ENCODE measurements around the gene NKAIN4.

The NKAIN4 gene

DNA sequence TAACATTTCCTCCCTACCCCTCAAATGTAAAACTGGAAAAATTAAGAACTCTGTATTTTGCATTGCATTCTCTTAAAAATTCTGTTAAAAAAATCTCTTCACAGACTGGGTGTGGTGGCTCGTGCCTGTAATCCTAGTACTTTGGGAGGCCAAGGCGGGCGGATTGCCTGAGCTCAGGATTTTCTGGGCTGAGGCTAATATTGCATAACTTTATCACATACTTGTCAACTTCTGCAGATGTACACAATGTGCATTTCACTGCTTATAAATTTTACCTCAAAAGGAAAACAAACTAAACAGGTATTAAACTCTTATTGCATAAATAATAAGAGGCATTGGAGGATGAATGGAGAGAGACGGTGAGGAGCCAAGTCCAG is 59.5 kb downstream of the NKAIN4 start:
- DNase-seq (ENCODE audit: low read depth in 2 of 2), result no peak

DNA sequence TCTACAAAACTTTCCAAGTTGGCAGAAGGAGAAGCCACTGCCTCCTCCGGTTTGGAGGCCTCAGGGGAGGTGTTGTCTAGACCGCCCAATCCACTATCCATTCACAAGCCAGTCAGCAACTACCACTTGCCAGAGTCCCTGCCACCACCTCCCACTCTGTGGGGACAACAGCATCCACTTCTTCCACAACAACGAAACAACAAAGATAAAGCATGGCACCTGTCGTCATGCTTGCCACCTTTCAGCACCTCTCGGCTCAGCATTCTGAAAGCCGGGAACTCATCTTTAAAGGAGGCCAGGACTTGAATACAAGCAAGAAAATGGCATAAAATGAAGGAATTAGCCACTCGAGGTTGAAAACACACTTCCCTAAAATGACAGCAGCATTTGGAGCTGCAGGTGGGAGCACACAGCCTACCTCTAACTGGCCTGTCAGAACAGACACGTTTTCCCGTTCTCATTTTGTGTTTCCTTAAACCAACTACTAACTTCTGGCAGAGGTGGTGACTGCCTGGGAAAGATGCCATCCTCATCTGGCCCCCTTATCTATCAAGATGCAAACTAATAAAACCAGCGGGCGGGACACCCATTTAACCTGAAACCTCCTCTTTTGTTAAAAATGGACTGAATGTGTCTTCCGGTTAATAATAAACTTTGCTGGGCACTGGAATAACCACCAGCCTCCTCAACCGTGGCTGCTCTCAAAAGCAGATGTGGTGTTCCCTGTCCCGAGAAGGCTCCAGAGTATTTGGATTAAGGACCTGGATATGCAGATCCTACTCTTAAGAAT is 60.1 kb downstream of the NKAIN4 start:
- no peak for DNase-seq (ENCODE audit: low read depth in 2 of 2)

DNA sequence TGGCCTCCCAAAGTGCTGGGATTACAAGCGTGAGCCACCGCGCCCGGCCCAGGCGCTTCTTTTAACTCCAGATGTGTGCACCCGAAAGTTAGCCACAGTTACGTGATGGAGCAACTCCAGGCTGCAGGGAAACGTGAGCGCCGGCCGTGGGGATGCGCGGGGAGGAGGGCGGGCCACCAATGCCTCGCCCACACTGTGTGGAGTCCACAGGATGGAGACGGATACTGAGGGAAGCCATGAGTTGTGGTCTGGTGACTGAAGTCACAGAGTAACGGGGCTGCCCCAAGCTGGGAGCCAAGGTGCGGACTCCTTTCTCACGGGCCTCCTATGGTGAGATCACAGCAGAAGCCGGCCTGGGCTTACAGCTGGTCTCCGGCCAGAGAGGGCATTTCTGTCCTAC is 61.5 kb downstream of the NKAIN4 start:
- no peak for DNase-seq (ENCODE audit: low read depth in 2 of 2)

DNA sequence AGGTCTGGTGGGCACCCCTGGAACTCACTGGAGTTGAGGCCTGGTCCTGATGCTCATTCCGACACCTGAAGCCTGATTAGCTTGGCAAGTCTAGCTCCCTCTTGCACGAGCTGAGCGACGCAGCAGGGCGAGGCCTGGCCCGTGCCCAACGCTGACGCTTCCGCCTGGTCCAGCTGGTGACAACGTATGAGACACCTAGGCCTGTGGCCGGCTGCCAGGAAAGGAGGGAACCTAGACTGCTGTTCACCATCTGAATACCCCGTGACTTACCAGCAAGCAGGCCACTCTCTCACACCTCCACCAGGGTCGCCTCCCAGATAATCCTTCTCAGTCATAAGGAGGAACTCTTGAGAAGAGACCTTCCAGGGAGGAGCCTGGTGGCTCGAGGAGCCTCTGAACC is 62.9 kb downstream of the NKAIN4 start:
- DNase-seq (ENCODE audit: low read depth in 2 of 2), result no peak

DNA sequence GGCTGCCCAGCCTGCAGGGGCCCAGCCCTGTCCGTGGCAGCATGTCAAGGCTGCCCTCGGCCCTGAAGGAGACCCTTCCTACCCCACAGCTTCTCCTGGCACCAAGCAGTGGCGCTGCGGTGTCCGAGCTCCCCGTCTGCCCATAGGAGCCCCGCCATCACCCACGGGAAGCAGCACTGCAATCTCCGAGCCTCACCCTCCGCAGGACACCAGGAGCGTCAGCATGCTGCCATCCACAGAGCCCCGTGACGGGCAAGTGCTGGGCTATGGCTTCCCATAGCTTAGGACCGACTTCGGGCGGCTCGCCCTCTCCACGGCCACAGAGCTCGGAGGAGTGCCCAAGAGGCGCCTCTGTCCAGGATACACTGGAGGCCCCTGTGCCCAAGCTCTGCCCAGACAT is 63.4 kb downstream of the NKAIN4 start:
- no peak for DNase-seq (ENCODE audit: low read depth in 2 of 2)

All from activated CD8-positive, alpha-beta memory T cell treated with anti-CD3 and anti-CD28 coated beads for 4 hours (primary cell).